Activated naive CD4-positive, alpha-beta T cell treated with anti-CD3 and anti-CD28 coated beads, Interleukin-2, amount 50 U/mL, for 24 hours (primary cell): Measurements from ENCODE around the gene MLLT6.
A peak's percentile ranks its signal among the peaks of the same experiment; 100 is the strongest.

Source experiments
- H3K27ac Mint-ChIP-seq: one replicate; pipeline ENCODE4 v1.8.0; 2021; ENCODE audit warnings: mild to moderate bottlenecking, mixed read lengths
- H3K27me3 Mint-ChIP-seq: one replicate; pipeline ENCODE4 v1.8.0; 2021; ENCODE audit warnings: mixed read lengths
- H3K36me3 Mint-ChIP-seq: one replicate; pipeline ENCODE4 v1.8.0; 2021; ENCODE audit warnings: mixed read lengths
- H3K4me1 Mint-ChIP-seq: one replicate; pipeline ENCODE4 v1.8.0; 2021; ENCODE audit warnings: mixed read lengths
- H3K4me3 Mint-ChIP-seq: one replicate; pipeline ENCODE4 v1.8.0; 2021; ENCODE audit warnings: mild to moderate bottlenecking, mixed read lengths
- H3K9me3 Mint-ChIP-seq: one replicate; pipeline ENCODE4 v1.8.0; 2021; ENCODE audit warnings: mixed read lengths

MLLT6 gene

DNA sequence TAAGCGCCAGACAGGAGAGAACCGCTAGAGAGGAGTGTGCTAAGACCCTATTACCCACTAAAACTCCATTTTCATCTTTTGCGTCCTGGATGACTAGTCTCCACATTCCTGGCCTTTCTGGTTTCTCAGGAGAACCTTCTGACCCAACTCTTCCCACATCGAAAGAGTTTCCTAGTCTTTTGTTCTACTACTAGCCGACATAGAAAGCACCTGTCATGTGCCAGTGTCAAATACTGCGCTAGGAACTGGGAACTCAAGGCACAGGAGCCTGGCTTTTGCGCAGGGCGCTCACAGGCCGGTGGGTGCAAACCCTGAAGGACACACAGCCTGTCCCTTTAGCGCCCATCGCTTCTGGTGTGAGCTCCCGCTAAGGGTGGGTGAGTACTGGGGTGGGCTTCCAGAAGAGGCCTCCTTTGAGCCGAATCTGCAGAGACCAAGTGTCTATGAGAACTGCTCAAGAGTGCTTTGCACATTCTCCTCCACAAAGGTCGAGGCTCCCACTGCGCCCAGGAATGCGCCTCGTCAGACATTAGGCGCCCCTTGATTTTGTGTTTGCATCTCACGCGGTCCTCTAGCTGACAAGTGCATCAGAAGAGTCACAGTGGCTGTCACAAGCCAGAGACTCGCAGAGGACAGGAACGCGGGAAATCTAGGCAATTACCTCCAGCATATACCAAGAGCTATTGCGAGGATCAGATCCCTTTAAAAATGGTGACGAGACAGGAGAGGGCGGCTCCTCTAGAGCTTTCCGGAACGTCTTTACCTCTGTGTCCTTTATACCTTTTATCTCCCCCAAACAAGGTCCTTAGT is 45.4 kb downstream of the MLLT6 start:
- no peaks in the 10 kb centered on the region for H3K9me3 Mint-ChIP-seq
- peak overlapping the region; percentile 98 for H3K4me3 Mint-ChIP-seq
- peaks cover 16% of the 10 kb centered on the region for H3K27me3 Mint-ChIP-seq
- peak overlapping the region; percentile 100 for H3K27ac Mint-ChIP-seq
- peaks cover 42% of the 10 kb centered on the region for H3K4me1 Mint-ChIP-seq
- peaks cover 13% of the 10 kb centered on the region for H3K36me3 Mint-ChIP-seq

GRCh38 chr17:38751144-38751807 is 46.2 kb downstream of the MLLT6 start:
- peak overlapping the region; percentile 98 for H3K4me3 Mint-ChIP-seq
- peaks cover 47% of the 10 kb centered on the region for H3K4me1 Mint-ChIP-seq
- H3K36me3 Mint-ChIP-seq = peaks cover 13% of the 10 kb centered on the region
- peaks cover 13% of the 10 kb centered on the region for H3K27me3 Mint-ChIP-seq
- peak overlapping the region; percentile 100 for H3K27ac Mint-ChIP-seq
- H3K9me3 Mint-ChIP-seq = no peaks in the 10 kb centered on the region

DNA sequence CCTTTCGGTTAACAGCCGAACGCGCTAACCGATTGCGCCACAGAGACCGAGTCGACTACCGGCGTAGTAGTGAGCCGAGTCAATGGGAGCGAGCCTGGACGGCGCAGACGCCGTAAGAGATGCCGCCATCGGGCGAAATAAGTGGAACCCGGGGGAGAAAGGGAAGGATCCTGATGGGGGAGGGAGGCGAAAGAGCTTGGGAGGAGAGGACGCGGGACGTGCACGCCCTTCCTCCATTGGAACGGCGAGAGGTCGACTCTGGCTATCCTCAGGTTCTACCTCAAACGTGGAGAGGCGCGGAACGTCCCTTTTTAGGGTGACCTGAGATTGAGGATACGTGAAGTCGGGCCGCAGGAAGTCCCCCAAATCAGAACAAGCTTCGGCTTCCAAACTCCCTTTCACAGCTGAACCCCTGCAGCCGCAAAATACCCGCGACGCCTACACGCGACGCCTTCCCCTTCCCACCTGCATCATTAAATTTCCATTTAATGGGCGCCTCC is 46.8 kb downstream of the MLLT6 start:
- Mint-ChIP-seq H3K27ac (peak overlapping the region; percentile 100), H3K27me3 (peaks cover 9% of the 10 kb centered on the region), H3K9me3 (no peaks in the 10 kb centered on the region), H3K4me3 (peak overlapping the region; percentile 98), H3K36me3 (peaks cover 13% of the 10 kb centered on the region), H3K4me1 (peaks cover 41% of the 10 kb centered on the region)

- Mint-ChIP-seq H3K36me3 (peaks cover 13% of the 10 kb centered on the region), H3K4me1 (peaks cover 40% of the 10 kb centered on the region), H3K4me3 (peak within 1 kb of the TSS; percentile 98), H3K27me3 (peaks cover 8% of the 10 kb centered on the region), H3K27ac (peak within 1 kb of the TSS; percentile 100), H3K9me3 (no peaks in the 10 kb centered on the region)
Observed at GRCh38 chr17:38752308-38753070, 47.4 kb downstream of the MLLT6 start, which contains the start of gene PSMB3. Gene PSMB3 (plus strand): TSS chr17:38752741. CDS start chr17:38752827, 86 bp downstream.

DNA sequence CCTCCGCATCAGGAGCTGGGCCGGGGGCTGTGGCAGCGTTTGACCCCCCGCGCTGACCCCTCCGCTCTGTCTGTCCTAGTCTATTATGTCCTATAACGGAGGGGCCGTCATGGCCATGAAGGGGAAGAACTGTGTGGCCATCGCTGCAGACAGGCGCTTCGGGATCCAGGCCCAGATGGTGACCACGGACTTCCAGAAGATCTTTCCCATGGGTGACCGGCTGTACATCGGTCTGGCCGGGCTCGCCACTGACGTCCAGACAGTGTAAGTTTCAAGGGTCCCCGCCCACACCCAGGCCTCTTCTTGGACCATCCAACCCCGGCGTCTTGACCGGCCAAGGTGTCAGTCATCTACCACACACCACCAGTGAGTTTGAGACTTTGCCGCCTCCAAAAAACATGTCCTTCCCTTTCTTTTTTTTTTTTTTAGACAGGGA is 48.0 kb downstream of the MLLT6 start:
- Mint-ChIP-seq H3K4me3 (peak overlapping the region; percentile 98), H3K36me3 (peaks cover 13% of the 10 kb centered on the region), H3K27ac (peak overlapping the region; percentile 100), H3K9me3 (no peaks in the 10 kb centered on the region), H3K27me3 (peaks cover 6% of the 10 kb centered on the region), H3K4me1 (peaks cover 40% of the 10 kb centered on the region)

DNA sequence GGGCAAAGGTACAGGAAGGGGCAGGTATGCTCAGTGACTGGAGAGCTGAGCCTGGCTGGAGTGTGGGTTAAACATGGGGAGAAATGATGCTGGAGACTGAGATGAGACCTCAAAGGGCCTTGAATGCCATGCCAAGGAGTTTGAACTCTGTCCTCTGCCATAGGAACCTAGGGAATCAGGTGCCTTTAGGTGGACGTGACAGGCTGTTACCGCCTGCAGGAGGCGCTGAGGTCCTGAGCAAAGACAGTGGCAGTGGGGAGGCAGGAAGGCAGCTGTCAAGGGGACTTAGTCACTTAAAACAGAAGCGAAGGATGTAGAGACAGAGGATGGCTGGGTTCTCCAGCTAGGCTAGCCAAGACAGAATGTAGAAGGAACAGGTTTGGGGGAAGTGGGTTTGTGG is 56.5 kb downstream of the MLLT6 start:
- Mint-ChIP-seq H3K27me3 (no peaks in the 10 kb centered on the region), H3K36me3 (peaks cover 17% of the 10 kb centered on the region), H3K27ac (peak overlapping the region; percentile 75), H3K4me3 (no peak overlapping the region), H3K9me3 (no peaks in the 10 kb centered on the region), H3K4me1 (peaks cover 13% of the 10 kb centered on the region)

DNA sequence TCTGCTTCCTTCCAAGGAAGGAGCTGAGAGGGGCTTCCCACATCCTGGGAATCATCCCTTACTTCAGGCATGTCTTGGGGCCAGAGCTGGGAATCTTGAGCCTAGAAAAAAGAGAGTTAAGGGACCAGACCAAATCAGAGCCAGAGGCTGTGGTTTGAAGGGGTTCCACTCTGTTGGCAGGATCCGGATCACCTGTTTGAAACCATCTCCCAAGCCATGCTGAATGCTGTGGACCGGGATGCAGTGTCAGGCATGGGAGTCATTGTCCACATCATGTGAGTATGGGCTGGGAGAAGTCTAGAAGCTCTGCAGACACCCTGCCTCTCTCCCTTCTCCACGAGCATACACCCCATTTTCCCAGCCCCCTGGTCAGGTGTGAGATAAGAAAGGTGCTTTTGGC is 57.2 kb downstream of the MLLT6 start:
- H3K4me1 Mint-ChIP-seq = peaks cover 13% of the 10 kb centered on the region

GRCh38 chr17:38766341-38766740 is 61.3 kb downstream of the MLLT6 start:
- no peaks in the 10 kb centered on the region for H3K9me3 Mint-ChIP-seq
- no peaks in the 10 kb centered on the region for H3K27me3 Mint-ChIP-seq
- peaks cover 5% of the 10 kb centered on the region for H3K4me1 Mint-ChIP-seq
- peak overlapping the region; percentile 26 for H3K27ac Mint-ChIP-seq
- peaks cover 17% of the 10 kb centered on the region for H3K36me3 Mint-ChIP-seq
- no peak overlapping the region for H3K4me3 Mint-ChIP-seq

More for the DNA sequence above, 57.2 kb downstream of the MLLT6 start:
- Mint-ChIP-seq H3K4me3 (no peak overlapping the region), H3K27ac (peak overlapping the region; percentile 51), H3K36me3 (peaks cover 17% of the 10 kb centered on the region), H3K9me3 (no peaks in the 10 kb centered on the region), H3K27me3 (no peaks in the 10 kb centered on the region)

DNA sequence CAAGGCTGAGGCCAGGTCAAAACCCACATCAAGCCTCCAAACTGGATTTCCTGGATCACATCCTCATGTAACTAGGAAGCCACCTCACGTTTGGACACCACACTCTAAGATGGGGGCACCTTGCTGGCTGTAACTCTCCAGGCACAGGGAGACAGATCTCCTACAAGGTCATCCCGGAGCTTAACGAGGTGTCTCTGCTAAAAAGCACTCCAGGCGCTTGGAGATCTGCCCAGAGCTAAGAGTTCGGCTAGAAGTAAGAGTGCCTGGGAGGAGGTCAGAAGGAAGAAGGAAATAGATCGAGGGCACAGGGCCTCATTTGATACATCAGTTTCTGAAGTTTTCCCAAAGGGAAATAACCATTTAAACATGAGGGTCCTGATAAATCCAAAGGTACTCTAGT is 63.3 kb downstream of the MLLT6 start:
- Mint-ChIP-seq H3K36me3 (peaks cover 15% of the 10 kb centered on the region), H3K4me3 (no peak overlapping the region), H3K4me1 (no peaks in the 10 kb centered on the region), H3K27me3 (no peaks in the 10 kb centered on the region), H3K9me3 (no peaks in the 10 kb centered on the region), H3K27ac (no peak overlapping the region)

DNA sequence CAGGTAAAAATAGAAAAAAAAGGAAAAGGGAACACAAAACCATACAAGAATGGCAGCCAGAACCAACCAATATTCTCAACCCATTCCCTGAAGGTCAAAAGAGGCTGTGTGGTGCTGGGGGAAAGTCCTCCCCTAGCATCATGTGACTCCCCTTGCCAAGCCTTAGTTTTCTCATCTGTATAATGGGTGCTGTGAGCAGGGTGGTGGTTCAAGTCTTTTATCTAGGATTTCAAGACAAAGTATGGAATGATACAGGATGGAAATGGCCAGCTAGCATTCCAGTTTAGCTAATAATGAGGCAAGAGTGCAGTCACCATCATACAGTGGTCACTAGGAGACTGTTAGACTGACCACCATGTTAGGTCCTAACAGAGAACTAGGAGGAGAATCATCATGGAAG is 68.2 kb downstream of the MLLT6 start:
- Mint-ChIP-seq H3K27me3 (no peaks in the 10 kb centered on the region), H3K9me3 (no peaks in the 10 kb centered on the region), H3K27ac (peak overlapping the region; percentile 52), H3K4me1 (no peaks in the 10 kb centered on the region), H3K4me3 (no peak overlapping the region), H3K36me3 (peaks cover 7% of the 10 kb centered on the region)

DNA sequence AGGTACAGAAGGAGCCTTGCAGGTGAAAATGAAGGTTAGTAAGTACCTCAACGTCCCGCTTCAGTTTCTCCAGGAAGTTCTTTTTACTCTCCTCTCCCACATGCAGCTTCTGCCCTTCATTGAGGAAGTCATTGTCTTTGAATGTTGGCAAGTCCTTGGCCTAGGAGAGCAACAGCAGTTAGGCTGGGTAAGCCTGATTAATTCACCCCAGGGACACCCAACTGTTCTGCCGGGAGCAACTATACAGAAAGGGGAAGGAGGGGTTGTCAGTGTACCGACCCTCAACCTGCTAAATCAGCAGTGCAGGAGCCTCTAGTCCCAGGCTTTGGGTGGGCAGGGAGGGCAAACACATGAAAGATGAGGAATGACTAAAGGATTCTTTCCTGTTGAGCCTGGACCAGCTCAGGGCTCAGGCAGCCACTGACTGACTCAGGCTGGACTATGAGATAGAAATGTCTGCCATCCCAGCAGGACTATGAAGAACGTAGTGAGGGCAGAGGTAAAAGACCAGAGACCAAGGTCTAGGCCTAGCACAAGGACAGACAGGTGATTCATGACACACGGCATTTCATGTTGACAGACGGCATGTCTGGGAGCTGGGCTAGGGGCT is 72.7 kb downstream of the MLLT6 start:
- H3K9me3 Mint-ChIP-seq = no peaks in the 10 kb centered on the region
- no peaks in the 10 kb centered on the region for H3K4me1 Mint-ChIP-seq
- H3K27ac Mint-ChIP-seq = no peak overlapping the region
- H3K4me3 Mint-ChIP-seq = no peak overlapping the region
- H3K36me3 Mint-ChIP-seq = peaks cover 4% of the 10 kb centered on the region
- H3K27me3 Mint-ChIP-seq = no peaks in the 10 kb centered on the region
